NCI-H2107 treated with DMSO at 0.1 percent for 48 hours (cell line): ENCODE measurements around the gene LALBA.
"Not testable (repeated sequence)": the region's sequence is repeated elsewhere in the genome, so short reads cannot be mapped to it uniquely, and the experiment has no call there.

ENCODE experiments used
- DNase-seq: peaks from one replicate; lab custom pipeline; 2025; ENCODE audit not compliant: unreplicated experiment; lab: John Stamatoyannopoulos, UW

The LALBA gene

GRCh38 chr12:48532601-48533000, 37.2 kb downstream of the LALBA start:
- DNase-seq, result no peak

- DNase-seq, result no peak
Measured at GRCh38 chr12:48527891-48528670, 41.8 kb downstream of the LALBA start.

- DNase-seq, result no peak
Measured at GRCh38 chr12:48525332-48525731, 44.5 kb downstream of the LALBA start, which contains the start of gene OR8S1. OR8S1 (plus strand) TSS chr12:48525632; CDS start chr12:48525632, 0 bp downstream.

GRCh38 chr12:48520381-48520780, 49.5 kb downstream of the LALBA start:
- not testable (repeated sequence) for DNase-seq
